Panc1 (cell line): ENCODE data around the gene MTUS2.

ENCODE experiments used
- POLR2AphosphoS5 ChIP-seq: IDR thresholded peaks from 2 replicates; pipeline ENCODE4 v1.6.1; 2012; ENCODE audit warnings: mild to moderate bottlenecking, low read depth, low read length, moderate library complexity
- SIN3A ChIP-seq: IDR thresholded peaks from 2 replicates; pipeline ENCODE4 v1.6.1; 2012; ENCODE audit warnings: low read depth, mild to moderate bottlenecking, low read length, moderate library complexity, borderline replicate concordance; ENCODE audit not compliant: insufficient read depth
- TF ChIP-seq, protein P1 (sequence below): fragments of 450-650 bp; IDR thresholded peaks from 2 replicates; pipeline ENCODE4 v1.5.1; 2017; ENCODE audit warnings: mild to moderate bottlenecking
- TF ChIP-seq, protein P2 (sequence below), 2 experiments: IDR thresholded peaks; 2 replicates each; pipeline ENCODE4 v1.6.1; 2011 to 2012; ENCODE audit warnings: low read depth in 2 of 2, control low read depth in 1 of 2, low read length in 1 of 2, mild to moderate bottlenecking in 1 of 2, moderate library complexity in 1 of 2; ENCODE audit not compliant: insufficient read depth in 1 of 2

DNA sequence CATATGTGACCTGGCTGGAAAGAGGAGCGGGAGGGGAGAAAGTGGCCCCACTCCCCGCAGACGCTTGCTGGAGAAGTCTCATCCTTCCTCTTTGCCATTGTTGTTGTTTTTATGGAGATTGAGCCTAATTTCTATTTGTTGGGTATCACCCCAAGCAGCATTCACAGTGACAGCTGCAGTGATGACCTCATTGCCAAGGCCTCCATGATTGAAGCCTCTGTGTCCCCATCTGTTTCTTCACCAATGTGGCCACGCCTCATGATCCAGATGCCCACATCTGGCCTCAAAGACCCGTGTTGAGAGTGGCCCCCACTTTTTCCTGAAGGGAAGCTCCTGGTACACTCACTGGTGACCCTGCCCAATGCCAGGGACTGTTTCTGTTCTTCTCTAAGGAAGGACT is 621.2 kb downstream of the MTUS2 start:
- TF ChIP-seq, protein P1, sequence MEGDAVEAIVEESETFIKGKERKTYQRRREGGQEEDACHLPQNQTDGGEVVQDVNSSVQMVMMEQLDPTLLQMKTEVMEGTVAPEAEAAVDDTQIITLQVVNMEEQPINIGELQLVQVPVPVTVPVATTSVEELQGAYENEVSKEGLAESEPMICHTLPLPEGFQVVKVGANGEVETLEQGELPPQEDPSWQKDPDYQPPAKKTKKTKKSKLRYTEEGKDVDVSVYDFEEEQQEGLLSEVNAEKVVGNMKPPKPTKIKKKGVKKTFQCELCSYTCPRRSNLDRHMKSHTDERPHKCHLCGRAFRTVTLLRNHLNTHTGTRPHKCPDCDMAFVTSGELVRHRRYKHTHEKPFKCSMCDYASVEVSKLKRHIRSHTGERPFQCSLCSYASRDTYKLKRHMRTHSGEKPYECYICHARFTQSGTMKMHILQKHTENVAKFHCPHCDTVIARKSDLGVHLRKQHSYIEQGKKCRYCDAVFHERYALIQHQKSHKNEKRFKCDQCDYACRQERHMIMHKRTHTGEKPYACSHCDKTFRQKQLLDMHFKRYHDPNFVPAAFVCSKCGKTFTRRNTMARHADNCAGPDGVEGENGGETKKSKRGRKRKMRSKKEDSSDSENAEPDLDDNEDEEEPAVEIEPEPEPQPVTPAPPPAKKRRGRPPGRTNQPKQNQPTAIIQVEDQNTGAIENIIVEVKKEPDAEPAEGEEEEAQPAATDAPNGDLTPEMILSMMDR, result no peak
- TF ChIP-seq POLR2AphosphoS5 (no peak), SIN3A (no peak)
- TF ChIP-seq, protein P2, sequence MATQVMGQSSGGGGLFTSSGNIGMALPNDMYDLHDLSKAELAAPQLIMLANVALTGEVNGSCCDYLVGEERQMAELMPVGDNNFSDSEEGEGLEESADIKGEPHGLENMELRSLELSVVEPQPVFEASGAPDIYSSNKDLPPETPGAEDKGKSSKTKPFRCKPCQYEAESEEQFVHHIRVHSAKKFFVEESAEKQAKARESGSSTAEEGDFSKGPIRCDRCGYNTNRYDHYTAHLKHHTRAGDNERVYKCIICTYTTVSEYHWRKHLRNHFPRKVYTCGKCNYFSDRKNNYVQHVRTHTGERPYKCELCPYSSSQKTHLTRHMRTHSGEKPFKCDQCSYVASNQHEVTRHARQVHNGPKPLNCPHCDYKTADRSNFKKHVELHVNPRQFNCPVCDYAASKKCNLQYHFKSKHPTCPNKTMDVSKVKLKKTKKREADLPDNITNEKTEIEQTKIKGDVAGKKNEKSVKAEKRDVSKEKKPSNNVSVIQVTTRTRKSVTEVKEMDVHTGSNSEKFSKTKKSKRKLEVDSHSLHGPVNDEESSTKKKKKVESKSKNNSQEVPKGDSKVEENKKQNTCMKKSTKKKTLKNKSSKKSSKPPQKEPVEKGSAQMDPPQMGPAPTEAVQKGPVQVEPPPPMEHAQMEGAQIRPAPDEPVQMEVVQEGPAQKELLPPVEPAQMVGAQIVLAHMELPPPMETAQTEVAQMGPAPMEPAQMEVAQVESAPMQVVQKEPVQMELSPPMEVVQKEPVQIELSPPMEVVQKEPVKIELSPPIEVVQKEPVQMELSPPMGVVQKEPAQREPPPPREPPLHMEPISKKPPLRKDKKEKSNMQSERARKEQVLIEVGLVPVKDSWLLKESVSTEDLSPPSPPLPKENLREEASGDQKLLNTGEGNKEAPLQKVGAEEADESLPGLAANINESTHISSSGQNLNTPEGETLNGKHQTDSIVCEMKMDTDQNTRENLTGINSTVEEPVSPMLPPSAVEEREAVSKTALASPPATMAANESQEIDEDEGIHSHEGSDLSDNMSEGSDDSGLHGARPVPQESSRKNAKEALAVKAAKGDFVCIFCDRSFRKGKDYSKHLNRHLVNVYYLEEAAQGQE (IDR thresholded peaks at IDR 0.05; ENCODE audit: insufficient read depth in 1 of 2, low read depth in 2 of 2, low read length in 1 of 2), result no peak
